Sigmoid colon (tissue), 7 donors: ENCODE data around the gene SPOCD1. TPM values are rescaled to one million over a fixed set of nuclear protein-coding genes. Genes with fewer than 3 reads are reported as not detected.

Experiments
- DNase-seq: peaks from one replicate; pipeline ENCODE4 v3.0.0-alpha.2; 2019
- H3K27ac ChIP-seq, 4 donors: fragments of 200-600 bp; sonication (generic); one replicate each; pipeline ENCODE4 v1.5.1; 2016 to 2019; ENCODE audit warnings: mild to moderate bottlenecking in 1 of 4
- H3K27me3 ChIP-seq, 3 donors: fragments of 200-600 bp; sonication (generic); one replicate each; pipeline ENCODE4 v1.5.1; 2019; ENCODE audit warnings: mild to moderate bottlenecking in 1 of 3
- H3K36me3 ChIP-seq, 4 donors: fragments of 200-600 bp; sonication (generic); one replicate each; pipeline ENCODE4 v1.5.1; 2016 to 2019
- H3K4me1 ChIP-seq, 4 donors: fragments of 200-600 bp; sonication (generic); one replicate each; pipeline ENCODE4 v1.5.1; 2017 to 2019
- H3K4me3 ChIP-seq, 4 donors: fragments of 200-600 bp; sonication (generic); one replicate each; pipeline ENCODE4 v1.5.1; 2017 to 2019; ENCODE audit warnings: mild to moderate bottlenecking in 2 of 4, moderate library complexity in 1 of 4
- H3K9me3 ChIP-seq, 4 donors: fragments of 200-600 bp in 3 of 4; sonication (generic) in 3 of 4; one replicate each; pipeline versions ENCODE4 v1.5.1 to v1.6.1; 2013 to 2019
- CTCF ChIP-seq, 4 experiments: fragments of 450-650 bp in 3 of 4; fragments of 200-600 bp in 1 of 4; IDR thresholded peaks; one replicate each; pipeline ENCODE4 v1.5.1; 2016 to 2019; ENCODE audit warnings: antibody characterized with exemption in 4 of 4, mild to moderate bottlenecking in 3 of 4, moderate library complexity in 2 of 4
- EP300 ChIP-seq, 4 donors: sonication (generic); formaldehyde crosslinking; IDR thresholded peaks; one replicate each; pipeline ENCODE4 v1.6.1; 2017; ENCODE audit warnings: antibody characterized with exemption in 4 of 4
- POLR2A ChIP-seq, 2 donors: fragments of 450-650 bp; IDR thresholded peaks; one replicate each; pipeline ENCODE4 v1.6.1; 2016; ENCODE audit warnings: antibody characterized with exemption in 2 of 2, mild to moderate bottlenecking in 2 of 2, moderate library complexity in 2 of 2
- POLR2AphosphoS5 ChIP-seq, 4 donors: sonication (generic); formaldehyde crosslinking; IDR thresholded peaks; one replicate each; pipeline ENCODE4 v1.6.1; 2017; ENCODE audit warnings: antibody characterized with exemption in 4 of 4
- WGBS, 2 donors: extraction: QIAGEN DNeasy Blood & Tissue Kit; methylation state at CpG; one replicate each; pipeline ENCODE4 v1.1.7; 2013; 5-methylcytosine and 5-hydroxymethylcytosine counted together
- intact Hi-C: fragments of 100-400 bp; cut with DNase I; formaldehyde crosslinking; loops from one replicate; pipeline ENCODE4 v1.15.1; 2023
- polyA plus RNA-seq, 3 donors: library from polyadenylated mRNA; stranded (reverse); fragments of 200-250 nt; gene quantifications; one replicate each; pipeline ENCODE4 v1.2.3, GENCODE V29; 2013
- total RNA-seq, 4 donors: library from RNA; depleted of rRNA; stranded (reverse); fragments of >200 nt; gene quantifications; one replicate each; pipeline ENCODE4 v1.1.0, GENCODE V29; 2016
- donor health status: healthy with polysubstance abuse.
- donor health status: Bipolar disorder and iron deficiency.
- donor health status: healthy.

Gene SPOCD1
- total and polyA plus RNA-seq, 7 donors, result 0.14 to 0.70 (median 0.55) TPM; not detected in 4

- no peaks in the 10 kb centered on the region for H3K9me3 ChIP-seq
- no peak for DNase-seq
- H3K27me3 ChIP-seq, result peaks cover 0 to 8% (median 5%) of the 10 kb centered on the region in 3 donors
- peaks cover 0 to 12% (median 9%) of the 10 kb centered on the region in 4 donors for H3K4me1 ChIP-seq
- H3K4me3 ChIP-seq, result no peak overlapping the region
- WGBS, 2 donors, result 91 to 93% methylated on average over 30 of the region's 30 CpGs
- H3K27ac ChIP-seq, result no peak overlapping the region
- intact Hi-C loops, result no loop called here
- TF ChIP-seq POLR2A (IDR thresholded peaks at IDR 0.05) (no peak), CTCF (IDR thresholded peaks at IDR 0.05) (no peak)
- H3K36me3 ChIP-seq, result no peaks in the 10 kb centered on the region
Observed at GRCh38 chr1:31755850-31756492, 59.9 kb downstream of the SPOCD1 start.

- intact Hi-C loops, result no loop called here
- TF ChIP-seq POLR2AphosphoS5 (IDR thresholded peaks at IDR 0.05) (no peak), CTCF (IDR thresholded peaks at IDR 0.05) (no peak), POLR2A (IDR thresholded peaks at IDR 0.05) (no peak), EP300 (IDR thresholded peaks at IDR 0.05) (no peak)
- Histone ChIP-seq H3K36me3 (no peaks in the 10 kb centered on the region), H3K9me3 (no peaks in the 10 kb centered on the region), H3K27me3 (peaks cover 0 to under 1% (median 0%) of the 10 kb centered on the region in 3 donors), H3K27ac (no peak overlapping the region), H3K4me1 (peaks cover 0 to 5% (median 1%) of the 10 kb centered on the region in 4 donors), H3K4me3 (no peak overlapping the region)
- 79 to 87% methylated on average over 9 of the region's 9 CpGs for WGBS, 2 donors
- no peak for DNase-seq
Observed at GRCh38 chr1:31755197-31755611, 60.6 kb downstream of the SPOCD1 start.

GRCh38 chr1:31754397-31754796, 61.4 kb downstream of the SPOCD1 start:
- WGBS, 2 donors, result 51 to 85% methylated on average over 15 of the region's 15 CpGs
- TF ChIP-seq EP300 (IDR thresholded peaks at IDR 0.05) (no peak), POLR2AphosphoS5 (IDR thresholded peaks at IDR 0.05) (no peak), POLR2A (IDR thresholded peaks at IDR 0.05) (no peak), CTCF (IDR thresholded peaks at IDR 0.05) (no peak)
- peaks cover 0 to 5% (median 0%) of the 10 kb centered on the region in 4 donors for H3K4me1 ChIP-seq
- H3K36me3 ChIP-seq, result no peaks in the 10 kb centered on the region
- DNase-seq, result no peak
- H3K27ac ChIP-seq, result no peak overlapping the region
- no peak overlapping the region for H3K4me3 ChIP-seq
- intact Hi-C loops, result no loop called here
- H3K9me3 ChIP-seq, result no peaks in the 10 kb centered on the region
- H3K27me3 ChIP-seq, result no peaks in the 10 kb centered on the region

GRCh38 chr1:31753707-31754349, 62.0 kb downstream of the SPOCD1 start:
- peaks cover 0 to 5% (median 0%) of the 10 kb centered on the region in 4 donors for H3K4me1 ChIP-seq
- H3K27me3 ChIP-seq, result no peaks in the 10 kb centered on the region
- no peaks in the 10 kb centered on the region for H3K9me3 ChIP-seq
- no peak overlapping the region for H3K27ac ChIP-seq
- H3K36me3 ChIP-seq, result no peaks in the 10 kb centered on the region
- DNase-seq, result no peak
- TF ChIP-seq POLR2AphosphoS5 (IDR thresholded peaks at IDR 0.05), result no peak
- no peak for TF ChIP-seq CTCF (IDR thresholded peaks at IDR 0.05)
- no peak for TF ChIP-seq POLR2A (IDR thresholded peaks at IDR 0.05)
- no peak for TF ChIP-seq EP300 (IDR thresholded peaks at IDR 0.05)
- WGBS, 2 donors, result 13 to 64% methylated on average over 9 of the region's 9 CpGs
- H3K4me3 ChIP-seq, result no peak overlapping the region
- intact Hi-C loops, result no loop called here
